PFSK-1 (cell line): Measurements from ENCODE around the gene DNAAF1.

Experiments used
- FOXP2 ChIP-seq: optimal IDR thresholded peaks from 2 replicates; pipeline ENCODE3; 2011; ENCODE audit warnings: borderline replicate concordance, control low read depth, inconsistent platforms; ENCODE audit not compliant: insufficient read depth; ENCODE audit errors: extremely low read length, extremely low read depth
- POLR2AphosphoS5 ChIP-seq: IDR thresholded peaks from 2 replicates; pipeline ENCODE4 v1.6.1; 2012; ENCODE audit warnings: low read depth, mild to moderate bottlenecking, control low read depth, low read length, moderate library complexity
- REST ChIP-seq, 2 experiments: IDR thresholded peaks; 2 replicates each; pipeline versions ENCODE4 v1.6.1 to v1.8.0; 2011 to 2012; ENCODE audit warnings: low read depth in 2 of 2, low read length in 2 of 2, control low read depth in 1 of 2, inconsistent platforms in 1 of 2, mild to moderate bottlenecking in 1 of 2, moderate library complexity in 1 of 2; ENCODE audit not compliant: insufficient read depth in 1 of 2
- SIN3A ChIP-seq: IDR thresholded peaks from 2 replicates; pipeline ENCODE4 v1.6.1; 2012; ENCODE audit warnings: mild to moderate bottlenecking, low read length, moderate library complexity, borderline replicate concordance; ENCODE audit not compliant: insufficient read depth
- TAF1 ChIP-seq: IDR thresholded peaks from 2 replicates; pipeline ENCODE4 v1.6.1; 2012; ENCODE audit warnings: low read length, control low read depth, borderline replicate concordance; ENCODE audit not compliant: insufficient read depth

DNA sequence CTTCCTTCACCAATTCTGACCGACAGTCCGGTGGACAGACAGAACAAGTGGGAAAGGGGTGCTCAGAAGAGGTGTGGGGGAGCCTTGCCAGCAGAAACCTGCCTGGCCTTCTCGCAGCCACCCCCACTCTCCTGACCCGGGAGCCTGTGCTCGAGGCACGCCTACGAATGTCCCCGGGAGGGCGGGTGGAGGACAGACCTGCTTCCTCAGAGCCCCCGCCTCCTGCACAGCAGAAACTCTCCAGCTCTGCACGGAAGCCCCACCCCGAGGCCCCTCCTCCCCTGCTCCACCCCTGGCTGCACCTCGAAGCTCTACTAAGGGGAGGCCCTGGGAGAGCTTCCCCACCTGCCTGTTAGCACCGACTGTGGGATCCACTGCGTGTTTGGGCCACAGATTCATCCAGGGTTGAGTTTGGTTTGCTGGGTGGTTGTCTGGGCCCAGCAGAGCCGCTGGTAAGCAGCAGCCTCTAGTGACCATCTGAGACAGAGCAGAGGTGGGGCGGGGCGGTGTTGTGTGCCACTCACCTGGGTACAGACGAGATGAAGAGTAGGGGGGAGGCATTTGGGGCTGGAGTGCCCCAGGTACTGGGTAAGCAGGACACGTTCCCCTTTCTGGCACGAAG is 35.5 kb downstream of the DNAAF1 start:
- TF ChIP-seq TAF1 (no peak), POLR2AphosphoS5 (no peak), REST (IDR thresholded peaks at IDR 0.05; ENCODE audit: insufficient read depth in 1 of 2, low read depth in 2 of 2, low read length in 2 of 2) (no peak), SIN3A (no peak), FOXP2 (no peak)
